Psoas muscle (tissue), 8 donors: ENCODE data around the gene TCERG1L. TPM values are rescaled to one million over a fixed set of nuclear protein-coding genes. Genes with fewer than 3 reads are reported as not detected.

Experiments
- ATAC-seq, 4 donors: fragments of 200-7000 bp; cut with Tn5 transposase; one replicate each; pipeline ENCODE4 v1.9.1; 2020; ENCODE audit warnings: moderate library complexity in 3 of 4, mild to moderate bottlenecking in 2 of 4
- DNase-seq, 2 donors: peaks; one replicate each; pipeline ENCODE4 v3.0.0-alpha.2; 2020
- H3K27ac ChIP-seq: fragments of 200-600 bp; one replicate; pipeline ENCODE4 v1.8.0; 2022
- H3K27me3 ChIP-seq, 3 donors: fragments of 200-600 bp in 1 of 3; one replicate each; pipeline versions ENCODE4 v1.6.1 to v1.8.0; 2013 to 2022; ENCODE audit warnings: low read length in 2 of 3, mild to moderate bottlenecking in 2 of 3, moderate library complexity in 1 of 3; ENCODE audit not compliant: insufficient read depth in 3 of 3
- H3K36me3 ChIP-seq, 2 donors: fragments of 200-600 bp in 1 of 2; one replicate each; pipeline versions ENCODE4 v1.6.1 to v1.8.0; 2013 to 2022; ENCODE audit warnings: low read depth in 1 of 2, mild to moderate bottlenecking in 1 of 2, moderate library complexity in 1 of 2; ENCODE audit not compliant: insufficient read depth in 1 of 2
- H3K4me1 ChIP-seq: fragments of 200-600 bp; one replicate; pipeline ENCODE4 v1.8.0; 2022
- H3K4me3 ChIP-seq: fragments of 200-600 bp; one replicate; pipeline ENCODE4 v1.8.0; 2022; ENCODE audit warnings: mild to moderate bottlenecking
- H3K9me3 ChIP-seq: fragments of 200-600 bp; one replicate; pipeline ENCODE4 v1.8.0; 2022
- WGBS, 3 donors: extraction: QIAGEN DNeasy Blood & Tissue Kit; methylation state at CpG; one replicate each; pipeline versions ENCODE4 v1.1.6 to v1.1.7; 2013; 5-methylcytosine and 5-hydroxymethylcytosine counted together
- intact Hi-C, 2 donors: fragments of 100-400 bp; cut with DNase I; formaldehyde crosslinking; loops; one replicate each; pipeline versions ENCODE4 v1.11.0 to v1.14.2; 2022
- polyA plus RNA-seq, 3 donors: library from polyadenylated mRNA; stranded (reverse); fragments of 200-250 nt; gene quantifications; one replicate each; pipeline ENCODE4 v1.2.3, GENCODE V29; 2013
- total RNA-seq, 4 donors: library from RNA; stranded (reverse); fragmentation: NEBNext Ultra II Directional in 2 of 4; extraction: Animal tissue kit (Norgen Biotek cat#: 25700) in 2 of 4; gene quantifications; one replicate each; pipeline versions ENCODE4 v1.2.1 to v1.2.4, GENCODE V29; 2021 to 2023
- TF ChIP-seq, protein P1 (sequence below): fragments of 200-600 bp; IDR thresholded peaks from one replicate; pipeline ENCODE4 v1.8.0; 2022; ENCODE audit warnings: antibody characterized with exemption
- donor health status: healthy with polysubstance abuse.
- donor health status: DM: no; HTN: no; CAD: no; lungs with moderate emphysema.
- donor health status: Bipolar disorder and iron deficiency.
- donor health status: healthy.
- donor health status: DM: yes; HTN: yes; CAD: no.
- donor health status: DM: no; HTN: no; CAD: no.
- donor health status: DM: no; HTN: no; CAD: no.
- donor health status: DM: yes; HTN: yes; CAD: no.

Gene TCERG1L
- total and polyA plus RNA-seq, 7 donors: 0.01 TPM; not detected in 6

DNA sequence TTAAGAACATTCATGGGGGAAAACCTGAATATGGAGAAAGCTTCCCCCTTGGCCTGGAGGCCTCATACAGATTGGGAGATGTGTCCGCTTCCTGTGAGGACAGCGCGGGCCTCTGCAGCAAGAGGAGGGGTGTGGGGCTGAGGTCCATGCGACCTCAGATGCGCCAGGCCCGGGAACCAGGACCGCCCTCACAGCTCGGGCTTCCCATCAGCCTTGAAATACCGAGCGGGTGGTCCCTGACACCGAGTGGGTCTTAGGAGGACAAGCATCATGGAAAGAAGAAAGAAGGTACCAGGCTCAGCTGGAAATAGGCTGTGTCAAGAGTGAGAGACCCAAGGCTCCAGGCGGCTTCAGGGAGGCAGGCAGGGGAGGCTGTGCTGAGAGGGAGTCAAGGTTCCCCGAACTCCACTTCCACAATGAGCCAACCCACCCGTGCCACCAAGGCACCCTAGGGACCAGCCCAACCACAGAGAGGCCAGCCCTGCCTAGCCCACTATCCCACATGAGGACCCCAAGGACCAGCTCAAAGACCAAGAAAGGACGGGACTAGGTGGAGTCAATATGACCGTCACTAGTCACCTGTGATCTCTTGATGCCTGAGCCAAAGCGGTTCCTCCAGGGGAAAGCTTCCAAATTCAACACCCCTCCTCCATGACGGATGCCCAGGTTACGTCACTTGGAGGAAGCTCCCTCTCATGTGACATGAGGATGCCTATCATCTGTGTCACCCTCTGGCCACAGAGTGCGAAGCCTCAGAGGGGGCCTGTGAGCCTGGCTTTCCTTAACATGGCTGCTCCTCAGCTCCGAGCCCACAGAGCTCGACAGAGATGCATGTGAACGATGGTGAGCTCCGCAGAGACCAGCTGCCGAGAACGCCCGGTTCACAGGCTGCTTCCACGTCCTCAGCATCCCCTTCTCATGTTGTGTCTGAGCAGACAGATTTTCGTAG is 103.7 kb downstream of the TCERG1L start:
- Histone ChIP-seq H3K27me3 (no peaks in the 10 kb centered on the region), H3K4me3 (no peak overlapping the region), H3K27ac (no peak overlapping the region), H3K36me3 (no peaks in the 10 kb centered on the region), H3K4me1 (no peaks in the 10 kb centered on the region), H3K9me3 (no peaks in the 10 kb centered on the region)
- 85 to 90% (median 87%) methylated on average over 29 of the region's 29 CpGs for WGBS, 3 donors
- TF ChIP-seq, protein P1, sequence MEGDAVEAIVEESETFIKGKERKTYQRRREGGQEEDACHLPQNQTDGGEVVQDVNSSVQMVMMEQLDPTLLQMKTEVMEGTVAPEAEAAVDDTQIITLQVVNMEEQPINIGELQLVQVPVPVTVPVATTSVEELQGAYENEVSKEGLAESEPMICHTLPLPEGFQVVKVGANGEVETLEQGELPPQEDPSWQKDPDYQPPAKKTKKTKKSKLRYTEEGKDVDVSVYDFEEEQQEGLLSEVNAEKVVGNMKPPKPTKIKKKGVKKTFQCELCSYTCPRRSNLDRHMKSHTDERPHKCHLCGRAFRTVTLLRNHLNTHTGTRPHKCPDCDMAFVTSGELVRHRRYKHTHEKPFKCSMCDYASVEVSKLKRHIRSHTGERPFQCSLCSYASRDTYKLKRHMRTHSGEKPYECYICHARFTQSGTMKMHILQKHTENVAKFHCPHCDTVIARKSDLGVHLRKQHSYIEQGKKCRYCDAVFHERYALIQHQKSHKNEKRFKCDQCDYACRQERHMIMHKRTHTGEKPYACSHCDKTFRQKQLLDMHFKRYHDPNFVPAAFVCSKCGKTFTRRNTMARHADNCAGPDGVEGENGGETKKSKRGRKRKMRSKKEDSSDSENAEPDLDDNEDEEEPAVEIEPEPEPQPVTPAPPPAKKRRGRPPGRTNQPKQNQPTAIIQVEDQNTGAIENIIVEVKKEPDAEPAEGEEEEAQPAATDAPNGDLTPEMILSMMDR: no peak
- ATAC-seq (no peak), DNase-seq (peak in 1 of 2 donors; percentile 41)
- intact Hi-C loops: no loop called here

DNA sequence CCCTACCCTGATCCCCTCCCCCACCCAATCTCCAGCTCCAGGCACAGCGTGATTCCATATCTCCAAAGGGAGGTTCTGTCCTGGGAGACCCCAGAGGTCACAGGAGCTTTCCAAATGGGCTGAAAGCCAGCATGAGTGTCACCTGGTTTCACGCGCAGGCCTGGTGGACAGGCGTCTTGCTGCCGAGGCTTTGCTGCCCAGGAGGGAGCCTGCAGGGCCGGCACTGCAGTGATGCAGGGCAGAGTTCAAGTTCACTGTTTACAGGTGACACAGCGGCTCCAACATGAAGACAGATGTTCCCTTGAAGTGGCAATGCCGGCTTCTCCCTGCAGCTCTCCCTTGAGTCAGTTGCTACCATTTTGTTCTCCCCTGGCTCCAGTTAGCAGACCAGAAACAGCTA is 104.3 kb downstream of the TCERG1L start:
- intact Hi-C loops: no loop called here
- TF ChIP-seq, protein P1: no peak
- Histone ChIP-seq H3K4me3 (no peak overlapping the region), H3K9me3 (no peaks in the 10 kb centered on the region), H3K27me3 (no peaks in the 10 kb centered on the region), H3K27ac (no peak overlapping the region), H3K4me1 (no peaks in the 10 kb centered on the region), H3K36me3 (no peaks in the 10 kb centered on the region)
- peak in 1 of 2 donors; percentile 12 for DNase-seq
- no peak for ATAC-seq
- 73 to 79% (median 74%) methylated on average over 8 of the region's 8 CpGs for WGBS, 3 donors

DNA sequence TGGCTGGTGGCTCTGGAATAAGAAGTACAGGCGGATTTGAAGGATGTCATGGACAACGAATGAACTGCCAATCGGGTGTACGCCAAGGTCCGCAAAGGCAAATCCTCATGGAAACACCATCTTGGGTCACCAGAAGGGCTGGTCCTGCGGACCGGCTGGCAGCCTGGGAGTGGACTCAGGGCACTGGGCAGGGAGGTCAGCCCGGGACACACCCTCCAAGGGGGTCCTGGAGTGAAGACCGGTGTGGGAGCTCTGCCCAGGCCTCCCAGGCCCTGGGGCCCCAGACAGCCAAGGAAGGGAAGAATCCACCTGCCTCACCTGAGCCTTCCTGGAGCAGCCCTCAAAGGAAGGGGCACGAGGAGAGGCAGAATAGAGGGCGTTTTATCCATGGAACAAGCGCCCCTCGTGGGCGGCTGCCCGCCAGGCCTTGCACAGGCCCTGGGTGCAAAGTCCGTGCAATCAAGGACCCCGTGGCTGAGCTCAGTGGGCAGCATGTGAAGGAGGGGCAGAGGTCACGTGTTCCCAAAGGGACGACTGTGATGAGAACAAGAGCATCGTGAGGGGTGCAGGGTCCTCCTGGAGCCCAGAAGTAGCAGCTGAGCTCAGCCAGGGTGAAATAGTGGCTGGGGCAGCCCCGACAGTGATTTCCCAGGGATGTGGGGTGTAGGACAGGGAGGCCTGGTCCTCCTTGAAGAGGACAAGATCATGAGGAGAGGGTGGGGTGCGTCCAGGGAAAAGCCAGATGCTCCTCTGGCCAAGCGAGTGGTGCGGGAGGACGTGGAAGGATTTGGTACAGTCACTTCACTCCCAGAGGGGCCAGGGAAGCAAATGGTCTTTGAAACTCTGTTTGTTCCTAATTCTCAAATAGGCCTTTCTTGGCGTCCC is 105.2 kb downstream of the TCERG1L start:
- Histone ChIP-seq H3K4me1 (no peaks in the 10 kb centered on the region), H3K4me3 (no peak overlapping the region), H3K27ac (no peak overlapping the region), H3K36me3 (no peaks in the 10 kb centered on the region), H3K9me3 (no peaks in the 10 kb centered on the region), H3K27me3 (no peaks in the 10 kb centered on the region)
- TF ChIP-seq, protein P1: no peak
- ATAC-seq (no peak), DNase-seq (peak in 1 of 2 donors; percentile 17)
- 78 to 81% (median 79%) methylated on average over 26 of the region's 26 CpGs for WGBS, 3 donors
- intact Hi-C loops: no loop called here

DNA sequence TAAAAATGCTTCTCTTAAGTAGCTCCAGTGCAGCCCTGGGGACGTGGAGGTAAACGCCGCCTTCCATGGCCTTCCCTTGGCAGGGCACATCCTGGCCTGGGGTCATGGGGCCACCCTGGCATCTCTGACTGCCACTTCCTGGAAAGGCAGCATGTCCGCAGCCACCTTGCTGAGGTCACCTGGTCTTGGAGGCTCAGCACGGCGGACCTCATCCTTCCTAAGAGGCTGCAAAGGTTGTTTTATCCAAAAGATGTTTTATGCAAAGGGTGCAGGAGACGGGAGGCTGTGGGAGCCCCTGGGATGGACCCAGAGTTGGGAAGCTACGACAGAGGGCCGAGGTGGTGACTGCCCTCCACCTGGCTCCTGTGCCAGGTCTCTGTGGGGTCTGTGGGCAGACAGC is 106.0 kb downstream of the TCERG1L start:
- H3K27ac ChIP-seq: no peak overlapping the region
- peaks cover 0 to 3% (median 0%) of the 10 kb centered on the region in 3 donors for H3K27me3 ChIP-seq
- no peak overlapping the region for H3K4me3 ChIP-seq
- intact Hi-C loops: no loop called here
- no peak for ATAC-seq
- TF ChIP-seq, protein P1: no peak
- H3K9me3 ChIP-seq: no peaks in the 10 kb centered on the region
- no peaks in the 10 kb centered on the region for H3K4me1 ChIP-seq
- peak in 1 of 2 donors; percentile 17 for DNase-seq
- H3K36me3 ChIP-seq: no peaks in the 10 kb centered on the region
- WGBS, 3 donors: 85 to 91% (median 85%) methylated on average over 9 of the region's 9 CpGs
